ENCODE measurements around the gene SIT1.
"Not testable (repeated sequence)": the region's sequence is repeated elsewhere in the genome, so short reads cannot be mapped to it uniquely, and the experiment has no call there.

The SIT1 gene

GRCh38 chr9:35635730-35636129, 15.0 kb downstream of the SIT1 start:
- no peak for FAIRE-seq

GRCh38 chr9:35629597-35629996, 21.1 kb downstream of the SIT1 start:
- FAIRE-seq = no peak

- no peak for FAIRE-seq
These were observed 22.2 kb downstream of the SIT1 start for GRCh38 chr9:35628389-35628991.

GRCh38 chr9:35627575-35627974, 23.2 kb downstream of the SIT1 start:
- FAIRE-seq = no peak

- no peak for FAIRE-seq
These were observed 31.0 kb downstream of the SIT1 start for GRCh38 chr9:35619800-35620158.

GRCh38 chr9:35618854-35619799, 31.6 kb downstream of the SIT1 start:
- no peak for FAIRE-seq

- no peak for FAIRE-seq
These were observed 32.4 kb downstream of the SIT1 start, which contains the start of gene CD72 for GRCh38 chr9:35618325-35618727. CD72 (minus strand) TSS chr9:35618413; CDS start chr9:35618303, 110 bp downstream.

- FAIRE-seq = no peak
These were observed 33.2 kb downstream of the SIT1 start for GRCh38 chr9:35617548-35617947.

GRCh38 chr9:35616681-35617459, 33.9 kb downstream of the SIT1 start:
- FAIRE-seq = no peak

- no peak for FAIRE-seq
These were observed 34.6 kb downstream of the SIT1 start for GRCh38 chr9:35615981-35616680.

- FAIRE-seq = no peak
These were observed 37.9 kb downstream of the SIT1 start for GRCh38 chr9:35612843-35613242.

GRCh38 chr9:35612066-35612465, 38.7 kb downstream of the SIT1 start:
- not testable (repeated sequence) for FAIRE-seq

- no peak for FAIRE-seq
These were observed 39.4 kb downstream of the SIT1 start for GRCh38 chr9:35611230-35611797.

GRCh38 chr9:35609820-35610163, 40.9 kb downstream of the SIT1 start:
- no peak for FAIRE-seq

GRCh38 chr9:35609001-35609819, 41.5 kb downstream of the SIT1 start:
- FAIRE-seq = no peak

GRCh38 chr9:35608221-35608620, 42.5 kb downstream of the SIT1 start:
- no peak for FAIRE-seq

GRCh38 chr9:35606726-35607125, 44.0 kb downstream of the SIT1 start:
- FAIRE-seq = no peak

GRCh38 chr9:35606138-35606504, 44.6 kb downstream of the SIT1 start:
- no peak for FAIRE-seq

GRCh38 chr9:35605351-35606137, 45.2 kb downstream of the SIT1 start:
- FAIRE-seq = no peak

GRCh38 chr9:35604578-35605350, 46.0 kb downstream of the SIT1 start, which contains the start of gene TESK1:
TESK1 (plus strand) TSS chr9:35605262; CDS start chr9:35605620, 358 bp downstream.
- no peak for FAIRE-seq

Measured in G401.6 (cell line).